ENCODE results near the gene SMAD3. TPM values are rescaled to one million over a fixed set of nuclear protein-coding genes. Genes with fewer than 3 reads are reported as not detected.
A peak's percentile ranks its signal among the peaks of the same experiment; 100 is the strongest.

The SMAD3 gene
- total and polyA plus RNA-seq, 2 of the 4 experiments (the other 2 are of a cell fraction): 71.0 to 177 TPM

GRCh38 chr15:67087507-67088172 is 22.2 kb downstream of the SMAD3 start:
- no peak for TF ChIP-seq RFX5 (IDR thresholded peaks at IDR 0.05; ENCODE audit: low read depth, low read length)
- TF ChIP-seq BHLHE40 (IDR thresholded peaks at IDR 0.05; ENCODE audit: low read depth, low read length): no peak
- no peak for TF ChIP-seq USF2 (IDR thresholded peaks at IDR 0.05; ENCODE audit: low read depth, low read length)
- no peak for TF ChIP-seq MAFK (IDR thresholded peaks at IDR 0.05; ENCODE audit: low read depth, low read length)
- TF ChIP-seq MXI1 (IDR thresholded peaks at IDR 0.05; ENCODE audit: borderline replicate concordance, low read depth, low read length): no peak
- no peak for TF ChIP-seq CHD1 (IDR thresholded peaks at IDR 0.05; ENCODE audit: low read depth, low read length)
- TF ChIP-seq SMC3 (IDR thresholded peaks at IDR 0.05; ENCODE audit: low read depth, low read length): no peak
- no peak for TF ChIP-seq CEBPB (IDR thresholded peaks at IDR 0.05; ENCODE audit: low read depth, low read length)
- TF ChIP-seq RAD21 (IDR thresholded peaks at IDR 0.05; ENCODE audit: low read length): no peak
- TF ChIP-seq POLR2A (IDR thresholded peaks at IDR 0.05; ENCODE audit: low read depth, low read length): no peak
- no peak for TF ChIP-seq NFE2L2 (IDR thresholded peaks at IDR 0.05; ENCODE audit: low read depth, low read length)
- peak overlapping the region; percentile 34; the same call in 1 of the 2 replicates for H3K4me2 ChIP-seq (ENCODE audit: low read depth, low read length)
- H3K9ac ChIP-seq (ENCODE audit: low read depth, low read length): no peak overlapping the region; the same call in 1 of the 2 replicates
- H4K91ac ChIP-seq (ENCODE audit: insufficient read depth, low read depth, low read length): no peak overlapping the region
- in situ Hi-C loops (cut with MboI; ENCODE audit: low sequenced_read_pairs): no loop called here
- peaks cover 6 to 92% of the 10 kb centered on the region in 2 experiments; a peak in 2 of 4 replicates for H3K79me1 ChIP-seq (ENCODE audit: low read depth in 1 of 2, low read length in 2 of 2)
- peak overlapping the region; percentile 38; the same call in 1 of the 2 replicates for H3K27ac ChIP-seq (ENCODE audit: insufficient read depth, low read length)
- dilution Hi-C loops (cut with HindIII; ENCODE audit: low sequenced_read_pairs, unreplicated experiment): no loop called here
- peaks cover 98% of the 10 kb centered on the region for H4K20me1 ChIP-seq (ENCODE audit: insufficient read depth, low read length)
- ChIA-PET POLR2A (ENCODE audit: unreplicated experiment) (no interaction called here), CTCF (no interaction called here)
- intact Hi-C loops (cut with micrococcal nuclease): no loop called here
- peaks cover 77% of the 10 kb centered on the region for H3K4me1 ChIP-seq (ENCODE audit: control insufficient read depth, insufficient read depth, low read length)
- peak overlapping the region; percentile 34; the same call in 1 of the 2 replicates for H3K18ac ChIP-seq (ENCODE audit: low read depth, low read length)
- ATAC-seq (ENCODE audit: low read depth): no peak
- H4K8ac ChIP-seq (ENCODE audit: low read depth in 2 of 2, low read length in 2 of 2): peak overlapping the region in 1 of 2 experiments; percentile 1; a peak in 1 of 4 replicates
- no peak overlapping the region for H2BK20ac ChIP-seq (ENCODE audit: low read depth, low read length)
- peak overlapping the region; percentile 12 for H3K4ac ChIP-seq (ENCODE audit: low read depth, low read length)
- H2BK120ac ChIP-seq (ENCODE audit: low read depth, low read length): peak overlapping the region; percentile 4; the same call in 1 of the 2 replicates
- H3K9me1 ChIP-seq (ENCODE audit: insufficient read depth, low read length): peaks cover 74% of the 10 kb centered on the region
- 33% methylated on average over 2 of the region's 6 CpGs; no CpG with 5 or more reads in 1 of the 2 experiments for WGBS, 2 experiments (ENCODE audit: extremely low coverage in 2 of 2, insufficient read length in 1 of 2)
- H2AK5ac ChIP-seq (ENCODE audit: low read depth, low read length): peak overlapping the region; percentile 62; the same call in 1 of the 2 replicates
- H3K23ac ChIP-seq (ENCODE audit: low read depth, low read length): peak overlapping the region; percentile 44
- H4K5ac ChIP-seq (ENCODE audit: low read depth, low read length): 0 out of 2 replicates have a peak overlapping the region, but pooled peaks have one; percentile 22
- no peak for DNase-seq
- no peak overlapping the region for H2AK9ac ChIP-seq (replicated peaks; ENCODE audit: low read depth, low read length, poor library complexity)
- H2BK15ac ChIP-seq (ENCODE audit: low read depth, low read length): peak overlapping the region; percentile 12; the same call in 1 of the 3 replicates
- no peak overlapping the region for H3K4me3 ChIP-seq (ENCODE audit: insufficient read depth, low read depth, low read length)
- BruUV-seq (replicated peaks): no TSS peak
- H3K9me3 ChIP-seq (ENCODE audit: control insufficient read depth, insufficient read depth, low read length): no peaks in the 10 kb centered on the region
- H2AFZ ChIP-seq (replicated peaks; ENCODE audit: low read length, poor library complexity): no peak overlapping the region
- no peak overlapping the region for H3K56ac ChIP-seq (ENCODE audit: extremely low read depth, insufficient read depth, low read length)
- peak overlapping the region; percentile 12 for H3K14ac ChIP-seq (replicated peaks; ENCODE audit: low read depth, low read length)
- peaks cover 39% of the 10 kb centered on the region for H3K36me3 ChIP-seq (ENCODE audit: control insufficient read depth, insufficient read depth, low read length)
- no peaks in the 10 kb centered on the region for H3K27me3 ChIP-seq (ENCODE audit: control insufficient read depth, insufficient read depth, low read length)
- H2BK5ac ChIP-seq (ENCODE audit: low read depth, low read length, poor library complexity, severe bottlenecking): no peak overlapping the region
